GM10266 (cell line): ENCODE data around the gene SSBP1.

ENCODE experiments used
- DNase-seq: peaks from one replicate; pipeline ENCODE4 v3.0.0; 2012; ENCODE audit errors: extremely low spot score
- TF ChIP-seq, protein P1 (sequence below): IDR thresholded peaks from 2 replicates; pipeline ENCODE4 v1.5.1; 2012; ENCODE audit warnings: mild to moderate bottlenecking, low read depth; ENCODE audit not compliant: control insufficient read depth, insufficient read depth; ENCODE audit errors: missing control alignments

Gene SSBP1

GRCh38 chr7:141722529-141722928, 15.6 kb upstream of the SSBP1 start:
- TF ChIP-seq, protein P1, sequence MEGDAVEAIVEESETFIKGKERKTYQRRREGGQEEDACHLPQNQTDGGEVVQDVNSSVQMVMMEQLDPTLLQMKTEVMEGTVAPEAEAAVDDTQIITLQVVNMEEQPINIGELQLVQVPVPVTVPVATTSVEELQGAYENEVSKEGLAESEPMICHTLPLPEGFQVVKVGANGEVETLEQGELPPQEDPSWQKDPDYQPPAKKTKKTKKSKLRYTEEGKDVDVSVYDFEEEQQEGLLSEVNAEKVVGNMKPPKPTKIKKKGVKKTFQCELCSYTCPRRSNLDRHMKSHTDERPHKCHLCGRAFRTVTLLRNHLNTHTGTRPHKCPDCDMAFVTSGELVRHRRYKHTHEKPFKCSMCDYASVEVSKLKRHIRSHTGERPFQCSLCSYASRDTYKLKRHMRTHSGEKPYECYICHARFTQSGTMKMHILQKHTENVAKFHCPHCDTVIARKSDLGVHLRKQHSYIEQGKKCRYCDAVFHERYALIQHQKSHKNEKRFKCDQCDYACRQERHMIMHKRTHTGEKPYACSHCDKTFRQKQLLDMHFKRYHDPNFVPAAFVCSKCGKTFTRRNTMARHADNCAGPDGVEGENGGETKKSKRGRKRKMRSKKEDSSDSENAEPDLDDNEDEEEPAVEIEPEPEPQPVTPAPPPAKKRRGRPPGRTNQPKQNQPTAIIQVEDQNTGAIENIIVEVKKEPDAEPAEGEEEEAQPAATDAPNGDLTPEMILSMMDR = no peak
- DNase-seq = no peak

GRCh38 chr7:141729020-141729419, 9.1 kb upstream of the SSBP1 start:
- DNase-seq = no peak

GRCh38 chr7:141731476-141732149, 6.5 kb upstream of the SSBP1 start:
- DNase-seq = no peak
- TF ChIP-seq, protein P1 = no peak

More at GRCh38 chr7:141729020-141729419, 9.1 kb upstream of the SSBP1 start:
- TF ChIP-seq, protein P1 = no peak

GRCh38 chr7:141737118-141737835, 881 bp upstream of the SSBP1 start:
- TF ChIP-seq, protein P1 = no peak
- DNase-seq = no peak

- TF ChIP-seq, protein P1 = no peak
- no peak for DNase-seq
Measured at GRCh38 chr7:141738592-141739013, 445 bp downstream of the SSBP1 start.

DNA sequence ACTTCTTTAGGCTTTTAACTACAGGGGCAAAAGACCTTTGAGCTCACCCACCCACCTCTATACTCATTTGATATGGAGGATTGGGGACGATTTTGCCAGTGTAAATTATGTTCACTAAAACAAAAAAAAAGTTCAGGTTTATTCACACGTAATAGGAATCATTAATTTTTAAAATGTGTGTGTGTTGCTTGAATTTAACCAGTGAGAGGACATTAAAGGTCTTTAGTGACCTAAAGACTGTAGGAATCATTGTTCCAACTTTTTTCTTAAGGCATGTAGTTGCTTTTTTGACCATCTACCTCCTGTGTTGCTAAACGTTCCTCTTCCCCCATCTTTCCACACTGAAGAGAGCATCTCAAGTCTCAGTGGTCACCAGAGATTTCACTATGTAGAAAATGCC, 1.1 kb downstream of the SSBP1 start:
- TF ChIP-seq, protein P1 = no peak
- no peak for DNase-seq

- TF ChIP-seq, protein P1 = no peak
Measured at GRCh38 chr7:141742229-141742628, 4.1 kb downstream of the SSBP1 start.

More at GRCh38 chr7:141742229-141742628, 4.1 kb downstream of the SSBP1 start:
- no peak for DNase-seq
